H1 (cell line): ENCODE results near the gene TFF1. TPM values are rescaled to one million over a fixed set of nuclear protein-coding genes. Genes with fewer than 3 reads are reported as not detected.

ENCODE experiments used
- ASH2L ChIP-seq: fragments of 200-600, 300-600 bp; sonication (generic); IDR thresholded peaks from one replicate; pipeline ENCODE4 v1.7.1; 2017; ENCODE audit warnings: low read length
- FOSL1 ChIP-seq: IDR thresholded peaks from 2 replicates; pipeline ENCODE4 v1.6.1; 2011; ENCODE audit warnings: mild to moderate bottlenecking, low read depth, low read length, moderate library complexity; ENCODE audit not compliant: insufficient read depth
- POLR2AphosphoS5 ChIP-seq: IDR thresholded peaks from 2 replicates; pipeline ENCODE4 v1.6.1; 2011; ENCODE audit warnings: low read depth, low read length
- RAD21 ChIP-seq, 2 experiments: IDR thresholded peaks in 1 of 2; conservative IDR thresholded peaks in 1 of 2; 2 replicates each; pipeline ENCODE4 v1.6.1; 2011; ENCODE audit warnings: low read depth in 2 of 2, low read length in 2 of 2, improper control_type of control experiment in 1 of 2, inconsistent platforms in 1 of 2, mild to moderate bottlenecking in 1 of 2, moderate library complexity in 1 of 2
- polyA plus RNA-seq, 7 experiments: library from polyadenylated mRNA; depleted of rRNA in 3 of 7; stranded (reverse) in 5 of 7; unstranded in 2 of 7; fragments of >200 nt in 5 of 7; fragments of 200-250 nt in 2 of 7; gene quantifications; 1 replicate in 5 of 7; 2 replicates in 1 of 7; 4 replicates in 1 of 7; pipeline versions ENCODE4 v1.2.1 to v1.2.3, GENCODE V29; 2011 to 2013; ENCODE audit warnings: missing spikeins in 2 of 7, mixed read lengths in 2 of 7
- total RNA-seq: library from RNA; stranded (reverse); fragmentation: NEBNext Ultra II Directional; extraction: Animal tissue kit (Norgen Biotek cat#: 25700); gene quantifications from 2 replicates; pipeline ENCODE4 v1.2.1, GENCODE V29; 2021

Gene TFF1
- total and polyA plus RNA-seq, 2 of the 8 experiments (the other 6 are each of a cell fraction or from before 2014, with no cell fraction given): not detected

DNA sequence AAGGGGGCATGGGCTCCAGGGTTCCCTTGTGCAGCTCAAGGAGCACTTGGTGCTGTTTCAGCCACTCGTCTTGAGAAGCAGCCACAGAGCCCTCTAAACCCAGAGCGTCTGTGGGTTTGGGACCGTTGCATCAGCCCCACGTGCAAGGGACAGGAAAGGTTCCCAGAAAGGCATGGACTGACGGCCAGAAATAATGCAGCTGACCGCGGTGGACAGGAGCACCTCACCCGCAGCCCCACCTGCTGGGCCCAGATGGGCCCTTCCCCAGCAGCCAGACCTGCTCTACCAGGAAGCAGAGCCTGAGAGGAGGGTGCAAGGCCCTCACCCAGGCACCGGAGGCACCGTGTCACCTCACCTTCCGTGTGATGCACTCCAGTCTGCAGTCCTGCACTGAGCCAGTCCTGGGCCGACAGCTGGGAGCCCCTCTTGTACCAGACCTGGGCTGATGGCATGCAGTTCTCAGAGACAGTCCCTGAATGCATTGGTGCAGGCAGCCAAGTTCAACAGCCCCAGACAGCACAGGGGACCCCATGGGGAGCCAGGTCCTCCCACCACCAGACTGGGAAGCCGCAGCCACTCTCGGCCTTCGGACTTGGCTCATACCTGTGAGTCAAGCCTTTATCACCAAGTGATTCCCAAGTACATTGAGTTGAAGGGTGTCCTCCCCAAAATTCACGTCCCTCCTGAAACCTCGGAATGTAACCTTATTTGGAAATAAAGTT is 46.3 kb downstream of the TFF1 start (continued):
- peak; percentile 16 to 19; a peak in 2 of 4 replicates for TF ChIP-seq RAD21 (IDR thresholded peaks at IDR 0.05 in 1 of 2, conservative IDR thresholded peaks at IDR 0.05 in 1 of 2; ENCODE audit: low read depth in 2 of 2, low read length in 2 of 2)
- TF ChIP-seq ASH2L: no peak
- TF ChIP-seq FOSL1: no peak
- TF ChIP-seq POLR2AphosphoS5: no peak
- TF ChIP-seq, all 59 proteins: peak for 2
